ENCODE results near the gene HK2. TPM values are rescaled to one million over a fixed set of nuclear protein-coding genes. Genes with fewer than 3 reads are reported as not detected.

Gene HK2
- total RNA-seq, 1 donor from 2014 or later: 23.2 TPM

GRCh38 chr2:74844752-74845151 lies 10.8 kb downstream of the HK2 start:
- Mint-ChIP-seq H3K36me3 (ENCODE audit: low read depth, unreplicated experiment) (no peaks in the 10 kb centered on the region), H3K4me3 (ENCODE audit: unreplicated experiment) (no peak overlapping the region), H3K9me3 (ENCODE audit: unreplicated experiment) (no peaks in the 10 kb centered on the region), H3K27me3 (ENCODE audit: unreplicated experiment) (peaks cover 7% of the 10 kb centered on the region), H3K27ac (ENCODE audit: unreplicated experiment) (peak overlapping the region; percentile 97), H3K4me1 (ENCODE audit: unreplicated experiment) (peaks cover 64% of the 10 kb centered on the region)
- DNase-seq (ENCODE audit: low spot score): no peak
- TF ChIP-seq CTCF (IDR thresholded peaks at IDR 0.05; ENCODE audit: unreplicated experiment): no peak

- TF ChIP-seq CTCF (IDR thresholded peaks at IDR 0.05; ENCODE audit: unreplicated experiment): no peak
- Mint-ChIP-seq H3K36me3 (ENCODE audit: low read depth, unreplicated experiment) (no peaks in the 10 kb centered on the region), H3K4me1 (ENCODE audit: unreplicated experiment) (peaks cover 68% of the 10 kb centered on the region), H3K27me3 (ENCODE audit: unreplicated experiment) (peaks cover 7% of the 10 kb centered on the region), H3K27ac (ENCODE audit: unreplicated experiment) (peak overlapping the region; percentile 72), H3K9me3 (ENCODE audit: unreplicated experiment) (no peaks in the 10 kb centered on the region), H3K4me3 (ENCODE audit: unreplicated experiment) (no peak overlapping the region)
- peak; percentile 50 for DNase-seq (ENCODE audit: low spot score)
These were observed 11.4 kb downstream of the HK2 start for GRCh38 chr2:74845217-74845751.

- Mint-ChIP-seq H3K4me3 (ENCODE audit: unreplicated experiment) (no peak overlapping the region), H3K27ac (ENCODE audit: unreplicated experiment) (no peak overlapping the region), H3K36me3 (ENCODE audit: low read depth, unreplicated experiment) (no peaks in the 10 kb centered on the region), H3K4me1 (ENCODE audit: unreplicated experiment) (peaks cover 68% of the 10 kb centered on the region), H3K9me3 (ENCODE audit: unreplicated experiment) (no peaks in the 10 kb centered on the region), H3K27me3 (ENCODE audit: unreplicated experiment) (peaks cover 7% of the 10 kb centered on the region)
- no peak for TF ChIP-seq CTCF (IDR thresholded peaks at IDR 0.05; ENCODE audit: unreplicated experiment)
- no peak for DNase-seq (ENCODE audit: low spot score)
These were observed 12.1 kb downstream of the HK2 start for GRCh38 chr2:74845991-74846390.

GRCh38 chr2:74846481-74846880 lies 12.6 kb downstream of the HK2 start:
- Mint-ChIP-seq H3K36me3 (ENCODE audit: low read depth, unreplicated experiment) (no peaks in the 10 kb centered on the region), H3K27ac (ENCODE audit: unreplicated experiment) (no peak overlapping the region), H3K4me3 (ENCODE audit: unreplicated experiment) (no peak overlapping the region), H3K4me1 (ENCODE audit: unreplicated experiment) (peaks cover 66% of the 10 kb centered on the region), H3K27me3 (ENCODE audit: unreplicated experiment) (peaks cover 7% of the 10 kb centered on the region), H3K9me3 (ENCODE audit: unreplicated experiment) (no peaks in the 10 kb centered on the region)
- TF ChIP-seq CTCF (IDR thresholded peaks at IDR 0.05; ENCODE audit: unreplicated experiment): no peak
- DNase-seq (ENCODE audit: low spot score): no peak

GRCh38 chr2:74847070-74847858 lies 13.3 kb downstream of the HK2 start:
- Mint-ChIP-seq H3K4me1 (ENCODE audit: unreplicated experiment) (peaks cover 63% of the 10 kb centered on the region), H3K4me3 (ENCODE audit: unreplicated experiment) (no peak overlapping the region), H3K36me3 (ENCODE audit: low read depth, unreplicated experiment) (no peaks in the 10 kb centered on the region), H3K9me3 (ENCODE audit: unreplicated experiment) (no peaks in the 10 kb centered on the region), H3K27ac (ENCODE audit: unreplicated experiment) (no peak overlapping the region), H3K27me3 (ENCODE audit: unreplicated experiment) (peaks cover 7% of the 10 kb centered on the region)
- DNase-seq (ENCODE audit: low spot score): no peak
- TF ChIP-seq CTCF (IDR thresholded peaks at IDR 0.05; ENCODE audit: unreplicated experiment): no peak

All from endothelial cell (in vitro differentiated cells).